Measurements from ENCODE around the gene AGBL1. TPM values are rescaled to one million over a fixed set of nuclear protein-coding genes. Genes with fewer than 3 reads are reported as not detected.

The AGBL1 gene
- total RNA-seq, 1 donor from 2014 or later: not detected

GRCh38 chr15:86663304-86663703 is 583.6 kb downstream of the AGBL1 start:
- no peak for DNase-seq
- no peaks in the 10 kb centered on the region for H3K4me1 ChIP-seq
- H3K27me3 ChIP-seq (ENCODE audit: low read depth): no peaks in the 10 kb centered on the region
- TF ChIP-seq, protein P1, sequence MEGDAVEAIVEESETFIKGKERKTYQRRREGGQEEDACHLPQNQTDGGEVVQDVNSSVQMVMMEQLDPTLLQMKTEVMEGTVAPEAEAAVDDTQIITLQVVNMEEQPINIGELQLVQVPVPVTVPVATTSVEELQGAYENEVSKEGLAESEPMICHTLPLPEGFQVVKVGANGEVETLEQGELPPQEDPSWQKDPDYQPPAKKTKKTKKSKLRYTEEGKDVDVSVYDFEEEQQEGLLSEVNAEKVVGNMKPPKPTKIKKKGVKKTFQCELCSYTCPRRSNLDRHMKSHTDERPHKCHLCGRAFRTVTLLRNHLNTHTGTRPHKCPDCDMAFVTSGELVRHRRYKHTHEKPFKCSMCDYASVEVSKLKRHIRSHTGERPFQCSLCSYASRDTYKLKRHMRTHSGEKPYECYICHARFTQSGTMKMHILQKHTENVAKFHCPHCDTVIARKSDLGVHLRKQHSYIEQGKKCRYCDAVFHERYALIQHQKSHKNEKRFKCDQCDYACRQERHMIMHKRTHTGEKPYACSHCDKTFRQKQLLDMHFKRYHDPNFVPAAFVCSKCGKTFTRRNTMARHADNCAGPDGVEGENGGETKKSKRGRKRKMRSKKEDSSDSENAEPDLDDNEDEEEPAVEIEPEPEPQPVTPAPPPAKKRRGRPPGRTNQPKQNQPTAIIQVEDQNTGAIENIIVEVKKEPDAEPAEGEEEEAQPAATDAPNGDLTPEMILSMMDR (IDR thresholded peaks at IDR 0.05; ENCODE audit: borderline replicate concordance): no peak
- no peaks in the 10 kb centered on the region for H3K9me3 ChIP-seq (replicated peaks)
- no peak overlapping the region for H3K27ac ChIP-seq (replicated peaks)
- no peak overlapping the region for H3K4me3 ChIP-seq
- H3K36me3 ChIP-seq: no peaks in the 10 kb centered on the region
- intact Hi-C loops (cut with micrococcal nuclease): no loop called here

DNA sequence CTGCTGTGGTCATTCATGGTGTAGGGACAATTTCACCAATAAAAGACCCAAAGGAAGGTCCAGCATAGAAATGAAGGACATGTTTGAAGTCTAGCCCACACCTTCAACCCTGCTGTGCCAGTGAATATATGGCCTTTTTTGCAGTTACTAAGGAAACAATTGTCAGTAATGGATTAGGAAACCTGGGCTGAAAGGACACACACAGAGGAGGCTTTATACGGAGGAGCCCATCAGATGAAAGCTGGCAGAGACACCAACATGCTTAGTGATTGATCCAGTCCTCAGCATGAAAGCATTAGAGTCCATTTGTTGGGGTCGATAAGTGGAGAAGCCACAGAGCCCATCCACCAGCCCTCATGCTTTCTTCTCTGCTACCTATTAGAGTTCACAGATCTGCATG is 584.3 kb downstream of the AGBL1 start:
- no peak for DNase-seq
- Histone ChIP-seq H3K9me3 (replicated peaks) (peaks cover 6% of the 10 kb centered on the region), H3K27me3 (ENCODE audit: low read depth) (no peaks in the 10 kb centered on the region), H3K4me1 (no peaks in the 10 kb centered on the region), H3K36me3 (no peaks in the 10 kb centered on the region), H3K27ac (replicated peaks) (no peak overlapping the region), H3K4me3 (no peak overlapping the region)
- TF ChIP-seq, protein P1 (IDR thresholded peaks at IDR 0.05; ENCODE audit: borderline replicate concordance): no peak
- intact Hi-C loops (cut with micrococcal nuclease): no loop called here

- H3K9me3 ChIP-seq (replicated peaks): peaks cover 12% of the 10 kb centered on the region
- TF ChIP-seq, protein P1 (IDR thresholded peaks at IDR 0.05; ENCODE audit: borderline replicate concordance): no peak
- H3K36me3 ChIP-seq: no peaks in the 10 kb centered on the region
- H3K4me3 ChIP-seq: no peak overlapping the region
- intact Hi-C loops (cut with micrococcal nuclease): no loop called here
- no peak for DNase-seq
- no peaks in the 10 kb centered on the region for H3K4me1 ChIP-seq
- no peaks in the 10 kb centered on the region for H3K27me3 ChIP-seq (ENCODE audit: low read depth)
- no peak overlapping the region for H3K27ac ChIP-seq (replicated peaks)
These were observed 584.9 kb downstream of the AGBL1 start for GRCh38 chr15:86664581-86664980.

DNA sequence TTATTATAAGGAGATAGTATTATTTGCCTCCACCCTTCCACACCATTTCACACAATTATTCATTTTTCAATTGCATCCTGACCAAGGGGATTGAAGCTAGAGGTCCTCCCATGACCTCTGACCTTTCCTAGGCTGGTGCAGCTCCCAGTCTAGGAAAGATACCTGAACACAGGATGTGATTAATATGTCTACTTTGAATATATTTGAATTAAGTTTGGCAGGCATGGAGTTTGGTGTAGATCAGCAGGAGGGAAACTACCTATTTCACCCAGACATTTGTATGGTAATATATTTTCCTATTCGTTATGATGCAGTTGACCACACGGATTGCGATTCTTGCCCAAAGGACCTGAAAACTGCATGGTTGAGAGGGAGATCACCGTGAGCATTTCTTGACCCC is 596.3 kb downstream of the AGBL1 start:
- Histone ChIP-seq H3K27me3 (ENCODE audit: low read depth) (no peaks in the 10 kb centered on the region), H3K9me3 (replicated peaks) (no peaks in the 10 kb centered on the region), H3K4me1 (no peaks in the 10 kb centered on the region), H3K4me3 (no peak overlapping the region), H3K36me3 (no peaks in the 10 kb centered on the region), H3K27ac (replicated peaks) (no peak overlapping the region)
- TF ChIP-seq, protein P1 (IDR thresholded peaks at IDR 0.05; ENCODE audit: borderline replicate concordance): no peak
- no peak for DNase-seq
- intact Hi-C loops (cut with micrococcal nuclease): no loop called here

- no peak for DNase-seq
- Histone ChIP-seq H3K27me3 (ENCODE audit: low read depth) (no peaks in the 10 kb centered on the region), H3K27ac (replicated peaks) (no peak overlapping the region), H3K36me3 (no peaks in the 10 kb centered on the region), H3K9me3 (replicated peaks) (no peaks in the 10 kb centered on the region), H3K4me1 (no peaks in the 10 kb centered on the region), H3K4me3 (no peak overlapping the region)
- intact Hi-C loops (cut with micrococcal nuclease): no loop called here
- TF ChIP-seq, protein P1 (IDR thresholded peaks at IDR 0.05; ENCODE audit: borderline replicate concordance): no peak
These were observed 597.6 kb downstream of the AGBL1 start for GRCh38 chr15:86677278-86677677.

DNA sequence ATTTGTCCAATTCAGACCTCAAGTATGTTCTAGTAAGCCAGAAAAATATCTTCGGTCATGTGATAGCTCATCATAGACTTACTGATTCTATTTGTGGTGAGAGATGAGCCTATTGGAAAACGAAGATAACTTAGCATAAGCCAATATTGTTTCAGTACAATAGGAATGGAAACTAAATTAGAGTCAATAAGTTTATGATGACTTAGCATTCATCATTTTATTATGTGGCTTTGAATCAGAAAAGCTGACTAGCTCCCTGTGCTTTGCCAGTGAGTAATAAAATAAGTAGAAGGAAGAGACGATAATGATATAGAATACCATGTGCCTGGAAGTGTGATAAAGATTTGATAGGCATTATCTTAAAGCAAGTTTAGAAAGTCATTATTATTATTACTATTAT is 605.6 kb downstream of the AGBL1 start:
- TF ChIP-seq, protein P1 (IDR thresholded peaks at IDR 0.05; ENCODE audit: borderline replicate concordance): no peak
- Histone ChIP-seq H3K4me3 (no peak overlapping the region), H3K27ac (replicated peaks) (no peak overlapping the region), H3K36me3 (no peaks in the 10 kb centered on the region), H3K27me3 (ENCODE audit: low read depth) (no peaks in the 10 kb centered on the region), H3K4me1 (no peaks in the 10 kb centered on the region), H3K9me3 (replicated peaks) (no peaks in the 10 kb centered on the region)
- no peak for DNase-seq
- intact Hi-C loops (cut with micrococcal nuclease): no loop called here

Data from left ventricle myocardium inferior (tissue), 1 donor.